Measurements from ENCODE around the gene ZNF511. TPM values are rescaled to one million over a fixed set of nuclear protein-coding genes. Genes with fewer than 3 reads are reported as not detected.

Gene ZNF511
- total RNA-seq, 2 experiments from 2014 or later: 58.1 to 73.2 TPM

DNA sequence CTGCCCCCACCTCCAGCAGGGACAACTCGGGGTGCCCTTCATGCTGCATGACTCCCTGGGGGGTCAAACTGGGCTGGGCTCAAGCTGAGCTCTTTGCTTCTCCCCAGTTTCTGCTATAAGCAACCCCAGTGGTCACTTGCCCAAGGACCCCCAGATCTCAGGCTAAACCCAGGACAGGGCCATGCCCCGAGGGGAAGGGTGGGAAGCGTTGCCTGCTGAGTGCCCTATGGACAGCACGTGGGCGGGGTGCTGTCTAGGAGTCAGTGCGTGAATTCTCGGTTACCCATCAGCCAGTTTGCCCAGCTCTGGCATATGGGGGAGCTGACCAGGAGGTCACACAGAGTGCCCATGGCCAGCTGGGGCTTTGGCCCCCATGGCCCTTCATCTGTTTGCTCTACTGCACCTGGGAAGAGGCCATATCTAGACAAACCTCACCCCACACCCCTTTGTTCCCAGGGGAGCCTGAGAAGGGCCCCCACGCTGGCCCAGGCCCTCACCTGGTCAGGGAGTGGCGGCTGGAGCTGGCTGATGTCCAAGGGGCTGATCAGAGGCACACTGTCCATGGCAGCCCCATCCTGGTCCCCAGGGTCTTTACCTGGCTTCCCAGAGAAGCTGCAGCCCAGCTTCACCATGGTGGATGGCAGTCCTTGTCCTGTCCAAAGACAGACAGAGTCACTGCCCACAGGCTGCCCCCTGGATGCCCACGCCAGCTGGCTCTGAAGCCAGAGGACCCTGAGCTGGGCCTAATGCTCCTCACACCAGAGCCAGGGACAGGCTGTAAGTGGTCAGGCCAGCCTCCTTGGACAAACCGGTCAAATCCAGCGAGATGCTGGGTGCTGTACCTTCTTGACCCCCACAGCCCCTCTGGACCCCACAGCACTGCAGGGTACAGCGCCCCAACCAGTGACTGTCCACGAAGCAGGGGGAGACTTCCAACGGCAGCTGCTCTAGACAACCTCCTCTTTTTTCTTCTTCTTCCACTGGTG, 19.9 kb downstream of the ZNF511 start:
- no peak for DNase-seq
- POLR2A ChIA-PET: interaction anchor here (1.2 kb wide), 1 partner anchor 110 kb away, joined by 6 read pairs; no protein-coding TSS in a partner anchor
- H3K9me3 Mint-ChIP-seq (ENCODE audit: low read depth): no peaks in the 10 kb centered on the region
- ATAC-seq: no peak
- no peak overlapping the region for H3K4me3 Mint-ChIP-seq
- H3K4me1 Mint-ChIP-seq: peaks cover 10% of the 10 kb centered on the region
- H3K36me3 Mint-ChIP-seq (ENCODE audit: low read depth): no peaks in the 10 kb centered on the region
- intact Hi-C loops (cut with DNase I, micrococcal nuclease): loop anchor here (1.0 to 5.0 kb wide), 7 partner anchors 45 to 194 kb away; partner anchors contain the start of genes MTG1 (in 2 of the 2) and ECHS1 (in 1 of the 2)
- CTCF ChIA-PET: interaction anchor here (0.6 to 1.8 kb wide), 24 partner anchors 8 to 698 kb away, joined by 3 to 14 read pairs (median 4); partner anchors contain the start of gene PRAP1
- H3K27me3 Mint-ChIP-seq: peaks cover 29% of the 10 kb centered on the region
- no peak overlapping the region for H3K27ac Mint-ChIP-seq

DNA sequence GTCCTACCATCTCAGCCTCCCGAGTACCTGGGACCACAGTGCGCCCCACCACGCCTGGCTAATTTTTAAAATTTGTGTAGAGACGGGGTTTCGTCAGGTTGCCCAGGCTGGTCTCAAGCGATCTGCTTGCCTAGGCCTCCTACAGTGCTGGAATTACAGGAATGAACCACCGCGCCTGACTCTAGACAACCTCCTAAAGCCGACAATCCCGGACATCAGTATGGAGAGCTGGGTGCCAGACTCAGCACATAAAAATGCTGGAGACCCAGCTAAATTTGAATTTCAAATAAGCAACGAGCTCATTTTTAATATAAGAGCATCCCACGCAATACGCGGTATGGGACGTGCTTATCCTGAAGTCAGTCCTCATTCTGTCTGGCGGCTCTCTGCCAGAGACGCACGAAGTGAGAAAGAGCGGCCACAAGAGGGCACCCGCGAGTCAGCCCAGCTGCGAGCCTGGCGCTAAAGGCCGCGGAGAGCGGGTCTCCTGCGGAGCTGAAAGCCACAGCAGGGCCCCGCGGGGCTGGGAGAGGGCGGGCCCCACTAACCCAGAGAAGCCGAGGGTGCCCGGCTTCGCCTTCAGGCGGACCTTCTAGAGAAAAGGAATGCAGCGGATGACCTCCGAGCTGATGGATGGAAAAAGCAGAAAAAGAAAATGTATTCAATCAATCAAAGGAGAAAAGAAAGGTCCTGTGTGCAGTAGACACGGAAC, 20.9 kb downstream of the ZNF511 start:
- Mint-ChIP-seq H3K36me3 (ENCODE audit: low read depth) (no peaks in the 10 kb centered on the region), H3K4me1 (peaks cover 10% of the 10 kb centered on the region), H3K27ac (no peak overlapping the region), H3K4me3 (peak overlapping the region; percentile 23), H3K9me3 (ENCODE audit: low read depth) (no peaks in the 10 kb centered on the region), H3K27me3 (peaks cover 31% of the 10 kb centered on the region)
- peak; percentile 94 for DNase-seq
- intact Hi-C loops (cut with DNase I, micrococcal nuclease): loop anchor here (1.0 to 5.0 kb wide), 7 partner anchors 44 to 193 kb away; partner anchors contain the start of genes MTG1 (in 2 of the 2) and ECHS1 (in 1 of the 2)
- ATAC-seq: peak; percentile 96
- POLR2A ChIA-PET: interaction anchor here (1.2 kb wide), 1 partner anchor 109 kb away, joined by 6 read pairs; no protein-coding TSS in a partner anchor
- CTCF ChIA-PET: interaction anchor here (0.6 to 1.8 kb wide), 26 partner anchors 9 to 289 kb away, joined by 3 to 14 read pairs (median 4); partner anchors contain the start of gene PRAP1

DNA sequence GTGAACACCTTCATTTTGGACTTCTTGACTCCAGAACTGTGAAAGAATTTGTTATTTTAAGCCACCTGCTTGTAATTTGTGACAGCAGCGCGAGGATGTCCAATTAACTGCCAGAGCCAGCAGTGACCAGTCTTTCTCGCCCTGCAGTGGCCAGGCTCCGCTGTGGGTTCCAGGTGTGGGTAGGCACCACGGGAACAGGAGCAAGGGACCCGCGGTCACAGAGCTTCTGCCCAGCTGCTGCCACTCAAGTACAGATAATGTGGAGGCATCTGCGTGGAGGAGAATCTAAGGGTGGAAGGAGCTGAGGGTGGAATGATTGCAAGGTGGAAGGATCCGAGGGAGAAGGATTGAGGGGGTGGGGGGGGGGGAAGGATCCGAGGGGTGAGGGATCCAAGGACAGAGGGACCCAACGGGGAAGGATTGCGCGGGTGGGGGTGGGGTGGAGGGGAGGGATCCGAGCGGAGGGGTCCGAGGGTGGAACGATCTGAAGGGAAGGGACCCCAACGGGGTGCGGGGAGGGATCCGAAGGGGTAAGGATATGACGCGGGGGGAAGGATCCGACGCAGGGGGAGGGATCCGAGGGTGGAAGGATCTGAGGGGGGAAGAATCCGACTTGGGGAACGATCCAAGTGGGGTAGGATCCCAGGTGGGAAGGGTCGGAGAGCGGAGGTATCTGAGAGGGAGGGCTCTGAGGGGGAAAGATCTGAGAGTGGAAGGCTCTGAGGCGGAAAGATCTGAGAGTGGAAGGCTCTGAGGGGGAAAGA, 24.4 kb downstream of the ZNF511 start:
- no peak overlapping the region for H3K27ac Mint-ChIP-seq
- DNase-seq (no peak), ATAC-seq (no peak)
- ChIA-PET CTCF (no interaction called here), POLR2A (no interaction called here)
- H3K9me3 Mint-ChIP-seq (ENCODE audit: low read depth): no peaks in the 10 kb centered on the region
- no peaks in the 10 kb centered on the region for H3K36me3 Mint-ChIP-seq (ENCODE audit: low read depth)
- H3K27me3 Mint-ChIP-seq: peaks cover 17% of the 10 kb centered on the region
- H3K4me1 Mint-ChIP-seq: peaks cover 9% of the 10 kb centered on the region
- intact Hi-C loops (cut with DNase I, micrococcal nuclease): no loop called here
- no peak overlapping the region for H3K4me3 Mint-ChIP-seq

DNA sequence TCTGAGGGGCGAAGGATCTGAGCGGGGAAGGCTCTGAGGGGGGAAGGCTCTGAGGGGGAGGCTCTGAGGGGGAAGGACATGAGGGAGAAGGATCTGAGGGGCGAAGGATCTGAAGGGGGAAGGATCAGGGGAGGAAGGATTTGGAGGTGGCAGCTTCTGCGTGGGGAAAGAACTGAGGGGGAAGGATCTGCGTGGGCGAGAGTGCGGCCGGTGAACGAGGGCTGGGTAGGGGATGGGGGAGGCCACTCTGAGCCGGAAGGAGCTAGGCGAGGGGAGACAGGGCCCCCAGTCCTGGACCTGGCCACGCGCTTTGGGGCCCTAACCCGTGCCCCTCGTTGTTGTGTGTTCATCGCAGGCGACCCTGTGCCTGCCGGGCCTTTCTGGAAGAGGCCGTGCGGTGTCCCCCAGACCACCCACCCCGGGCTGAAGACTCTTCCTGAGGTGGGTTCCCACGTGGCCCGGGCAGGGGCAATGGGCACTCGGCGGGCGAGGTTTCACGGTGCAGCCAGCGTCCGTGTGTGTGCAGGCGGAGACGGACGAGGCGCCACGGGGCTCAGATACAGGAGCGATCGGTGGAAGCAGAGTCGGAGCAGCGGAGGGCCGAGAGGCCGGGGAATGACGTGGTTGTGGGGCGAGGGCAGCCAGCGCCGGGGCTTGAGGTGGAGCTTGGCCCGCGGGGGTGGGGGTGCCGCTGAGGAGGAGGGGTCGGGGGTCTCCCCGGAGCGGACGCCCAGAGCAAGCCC, 26.0 kb downstream of the ZNF511 start:
- POLR2A ChIA-PET: no interaction called here
- DNase-seq (no peak), ATAC-seq (peak; percentile 30)
- Mint-ChIP-seq H3K27me3 (peaks cover 13% of the 10 kb centered on the region), H3K4me3 (peak overlapping the region; percentile 46), H3K27ac (no peak overlapping the region), H3K9me3 (ENCODE audit: low read depth) (no peaks in the 10 kb centered on the region), H3K36me3 (ENCODE audit: low read depth) (no peaks in the 10 kb centered on the region), H3K4me1 (peaks cover 5% of the 10 kb centered on the region)
- CTCF ChIA-PET: interaction anchor here (0.5 kb wide), 1 partner anchor 59 kb away, joined by 4 read pairs; no protein-coding TSS in a partner anchor
- intact Hi-C loops (cut with DNase I, micrococcal nuclease): loop anchor here in 1 of 2 experiments (1.0 kb wide), 1 partner anchor 23 kb away; no protein-coding TSS in a partner anchor

- H3K9me3 Mint-ChIP-seq (ENCODE audit: low read depth): no peaks in the 10 kb centered on the region
- no peak overlapping the region for H3K27ac Mint-ChIP-seq
- POLR2A ChIA-PET: no interaction called here
- intact Hi-C loops (cut with DNase I, micrococcal nuclease): loop anchor here in 1 of 2 experiments (1.0 kb wide), 1 partner anchor 22 kb away; no protein-coding TSS in a partner anchor
- peaks cover 5% of the 10 kb centered on the region for H3K4me1 Mint-ChIP-seq
- CTCF ChIA-PET: interaction anchor here (0.5 kb wide), 1 partner anchor 58 kb away, joined by 4 read pairs; no protein-coding TSS in a partner anchor
- peak; percentile 86 for DNase-seq
- peak; percentile 42 for ATAC-seq
- no peaks in the 10 kb centered on the region for H3K36me3 Mint-ChIP-seq (ENCODE audit: low read depth)
- H3K4me3 Mint-ChIP-seq: peak overlapping the region; percentile 32
- peaks cover 13% of the 10 kb centered on the region for H3K27me3 Mint-ChIP-seq
Observed at GRCh38 chr10:133335246-133336117, 26.8 kb downstream of the ZNF511 start.

DNA sequence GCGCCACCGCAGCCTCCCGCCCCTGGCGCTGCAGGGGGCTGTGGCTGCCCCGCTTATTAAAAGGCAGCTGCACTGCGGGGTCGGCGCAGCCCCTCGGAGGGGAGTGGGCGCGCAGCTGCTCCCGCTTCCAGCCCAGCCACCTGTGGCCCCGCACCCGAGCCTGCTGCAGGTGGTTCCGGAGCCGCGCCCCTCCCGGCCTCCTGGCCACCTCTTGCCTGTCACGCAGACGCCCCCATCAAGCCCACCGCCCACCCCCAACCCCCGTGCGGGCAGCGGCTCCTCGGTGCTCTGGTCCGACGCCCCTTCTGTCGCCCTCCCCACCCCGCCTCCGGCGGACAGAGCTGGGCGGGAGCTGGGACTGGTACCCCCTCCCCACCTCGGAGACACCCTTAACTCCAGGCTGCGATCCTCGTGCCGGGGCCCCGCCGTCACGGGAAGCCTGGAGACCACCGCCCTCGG, 27.4 kb downstream of the ZNF511 start:
- ChIA-PET POLR2A (no interaction called here), CTCF (no interaction called here)
- ATAC-seq (no peak), DNase-seq (no peak)
- intact Hi-C loops (cut with DNase I, micrococcal nuclease): no loop called here
- Mint-ChIP-seq H3K4me3 (no peak overlapping the region), H3K4me1 (peaks cover 5% of the 10 kb centered on the region), H3K27ac (no peak overlapping the region), H3K27me3 (peaks cover 13% of the 10 kb centered on the region), H3K9me3 (ENCODE audit: low read depth) (no peaks in the 10 kb centered on the region), H3K36me3 (ENCODE audit: low read depth) (no peaks in the 10 kb centered on the region)

DNA sequence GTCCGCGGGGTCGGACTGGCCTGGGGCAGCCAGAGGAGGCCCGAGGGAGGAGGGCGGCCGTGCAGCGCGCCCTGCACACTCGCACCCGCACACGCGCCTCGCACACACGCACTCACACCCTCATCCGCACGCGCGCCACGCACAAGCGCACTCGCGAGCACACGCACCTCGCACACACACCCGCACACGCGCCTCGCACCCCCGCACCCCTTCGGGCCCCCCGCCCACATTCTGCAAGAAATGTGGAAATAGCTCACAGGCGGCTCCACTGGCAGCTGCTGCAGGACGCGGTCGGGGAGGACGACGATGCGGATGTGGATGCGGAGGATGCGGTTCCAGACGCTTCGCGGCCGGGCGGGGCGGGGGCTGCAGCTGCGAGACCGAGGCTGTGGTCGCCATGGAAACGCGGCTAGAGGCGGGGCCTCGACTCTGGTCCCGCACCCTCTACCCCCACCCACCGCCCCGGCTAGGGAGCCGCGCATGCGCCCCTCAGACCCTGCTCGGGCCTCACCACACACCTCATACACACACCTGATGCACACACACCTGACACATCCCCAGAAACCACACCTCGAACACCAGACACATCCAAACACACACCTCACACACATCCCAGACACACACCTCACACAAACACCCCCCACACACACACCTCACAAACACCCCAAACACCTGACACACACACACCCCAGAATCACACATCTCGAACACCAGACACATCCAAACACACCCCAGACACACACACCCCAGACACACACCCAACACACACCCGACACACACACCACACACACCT, 28.1 kb downstream of the ZNF511 start, which contains the start of gene CALY:
Gene CALY (minus strand): TSS at position 320 of the 793 bp plus-strand sequence. CDS start 7,907 bp downstream, outside the sequence.
- Mint-ChIP-seq H3K27ac (no peak within 1 kb of the TSS), H3K4me1 (peaks cover 5% of the 10 kb centered on the region), H3K4me3 (peak within 1 kb of the TSS; percentile 32), H3K27me3 (peaks cover 13% of the 10 kb centered on the region), H3K9me3 (ENCODE audit: low read depth) (no peaks in the 10 kb centered on the region), H3K36me3 (ENCODE audit: low read depth) (no peaks in the 10 kb centered on the region)
- DNase-seq (peak; percentile 84), ATAC-seq (peak; percentile 63)
- intact Hi-C loops (cut with DNase I, micrococcal nuclease): no loop called here
- CTCF ChIA-PET: no interaction called here
- POLR2A ChIA-PET: no interaction called here

DNA sequence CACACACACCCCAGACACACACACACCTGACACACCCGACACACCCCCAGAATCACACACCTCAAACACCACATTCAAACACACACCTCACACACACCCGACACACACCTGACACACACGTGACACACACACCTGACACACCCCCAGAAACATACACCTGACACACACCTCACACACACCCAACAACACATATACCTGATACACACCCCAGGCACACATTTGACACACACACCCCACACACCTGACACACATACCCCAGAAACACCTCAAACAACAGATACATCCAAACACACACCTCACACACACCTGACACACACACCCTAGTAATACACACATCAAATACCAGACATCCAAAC, 28.6 kb downstream of the ZNF511 start:
- peaks cover 13% of the 10 kb centered on the region for H3K27me3 Mint-ChIP-seq
- H3K4me1 Mint-ChIP-seq: peaks cover 5% of the 10 kb centered on the region
- no peaks in the 10 kb centered on the region for H3K9me3 Mint-ChIP-seq (ENCODE audit: low read depth)
- H3K4me3 Mint-ChIP-seq: no peak overlapping the region
- DNase-seq (no peak), ATAC-seq (no peak)
- intact Hi-C loops (cut with DNase I, micrococcal nuclease): no loop called here
- ChIA-PET POLR2A (no interaction called here), CTCF (no interaction called here)
- H3K36me3 Mint-ChIP-seq (ENCODE audit: low read depth): no peaks in the 10 kb centered on the region
- no peak overlapping the region for H3K27ac Mint-ChIP-seq

All from activated CD4-positive, alpha-beta T cell treated with anti-CD3 and anti-CD28 coated beads for 36 hours (primary cell).